Caco-2 (cell line): Measurements from ENCODE around the gene TMOD1. TPM values are rescaled to one million over a fixed set of nuclear protein-coding genes. Genes with fewer than 3 reads are reported as not detected.

Source experiments
- BruUV-seq: library from RNA; stranded (reverse); fragments of 400-500 nt; replicated peaks from 2 replicates; lab custom pipeline; 2021; lab: Mats Ljungman, UMichigan
- CTCF ChIA-PET: fragments of 300-600 bp; sonication (Branson Sonifier 250); formaldehyde crosslinking; loops from one replicate; lab custom pipeline; 2022; ENCODE audit warnings: antibody characterized with exemption; lab: Charles Lee
- POLR2A ChIA-PET: fragments of 300-600 bp; sonication (Branson Sonifier 250); formaldehyde crosslinking; loops from one replicate; lab custom pipeline; 2022; ENCODE audit warnings: antibody characterized with exemption; lab: Charles Lee
- DNase-seq, 2 experiments: peaks; one replicate each; pipeline versions ENCODE4 v3.0.0 to v3.0.0-alpha.2; 2020 to 2022
- H3K27me3 ChIP-seq: replicated peaks from 2 replicates; pipeline ENCODE4 v1.6.0; 2011; ENCODE audit warnings: low read length; ENCODE audit not compliant: control insufficient read depth, insufficient read depth
- H3K36me3 ChIP-seq: 2 replicates; pipeline ENCODE4 v1.5.1; 2011; ENCODE audit warnings: low read length; ENCODE audit not compliant: control insufficient read depth, insufficient read depth
- H3K4me1 ChIP-seq: fragments of 250-450 bp; sonication (Bioruptor Pico); 2 replicates; pipeline ENCODE4 v1.5.1; 2020; ENCODE audit warnings: mild to moderate bottlenecking
- H3K4me3 ChIP-seq: 2 replicates; pipeline ENCODE4 v1.5.1; 2011; ENCODE audit warnings: low read depth, mild to moderate bottlenecking, control low read depth, low read length
- H3K9me3 ChIP-seq: fragments of 250-450 bp; sonication (Bioruptor Pico); 2 replicates; pipeline ENCODE4 v1.5.1; 2020; ENCODE audit warnings: mild to moderate bottlenecking, moderate library complexity
- H3K27ac Mint-ChIP-seq: one replicate; pipeline ENCODE4 v1.8.0; 2022; ENCODE audit warnings: mixed read lengths; ENCODE audit not compliant: unreplicated experiment
- H3K27me3 Mint-ChIP-seq: one replicate; pipeline ENCODE4 v1.8.0; 2022; ENCODE audit warnings: mixed read lengths; ENCODE audit not compliant: insufficient read depth, unreplicated experiment
- H3K36me3 Mint-ChIP-seq: one replicate; pipeline ENCODE4 v1.8.0; 2022; ENCODE audit warnings: mild to moderate bottlenecking, mixed read lengths; ENCODE audit not compliant: insufficient read depth, unreplicated experiment
- H3K4me1 Mint-ChIP-seq: one replicate; pipeline ENCODE4 v1.8.0; 2022; ENCODE audit warnings: low read depth, mixed read lengths; ENCODE audit not compliant: unreplicated experiment
- H3K4me3 Mint-ChIP-seq: one replicate; pipeline ENCODE4 v1.8.0; 2022; ENCODE audit warnings: mild to moderate bottlenecking, moderate library complexity, mixed read lengths; ENCODE audit not compliant: unreplicated experiment
- H3K9me3 Mint-ChIP-seq: one replicate; pipeline ENCODE4 v1.8.0; 2022; ENCODE audit warnings: mixed read lengths; ENCODE audit not compliant: unreplicated experiment
- intact Hi-C: fragments of 100-400 bp; cut with micrococcal nuclease; formaldehyde crosslinking; loops from one replicate; pipeline ENCODE4 v1.10.0; 2022; ENCODE audit not compliant: unreplicated experiment
- total RNA-seq: library from RNA; stranded (reverse); gene quantifications from 2 replicates; pipeline ENCODE4 v1.2.3, GENCODE V29; 2022
- TF ChIP-seq, protein P1 (sequence below), 2 experiments: fragments of 200-600 bp in 1 of 2; IDR thresholded peaks; 1 replicate in 1 of 2; 2 replicates in 1 of 2; pipeline versions ENCODE4 v1.5.1 to v1.8.0; 2011 to 2022; ENCODE audit warnings: antibody characterized with exemption in 1 of 2, control low read depth in 1 of 2, inconsistent platforms in 1 of 2, low read depth in 1 of 2, low read length in 1 of 2, mild to moderate bottlenecking in 1 of 2, moderate library complexity in 1 of 2; ENCODE audit not compliant: insufficient read depth in 1 of 2, severe bottlenecking in 1 of 2, unreplicated experiment in 1 of 2

The TMOD1 gene
- total RNA-seq, 1 experiment from 2014 or later: 1.1 TPM

DNA sequence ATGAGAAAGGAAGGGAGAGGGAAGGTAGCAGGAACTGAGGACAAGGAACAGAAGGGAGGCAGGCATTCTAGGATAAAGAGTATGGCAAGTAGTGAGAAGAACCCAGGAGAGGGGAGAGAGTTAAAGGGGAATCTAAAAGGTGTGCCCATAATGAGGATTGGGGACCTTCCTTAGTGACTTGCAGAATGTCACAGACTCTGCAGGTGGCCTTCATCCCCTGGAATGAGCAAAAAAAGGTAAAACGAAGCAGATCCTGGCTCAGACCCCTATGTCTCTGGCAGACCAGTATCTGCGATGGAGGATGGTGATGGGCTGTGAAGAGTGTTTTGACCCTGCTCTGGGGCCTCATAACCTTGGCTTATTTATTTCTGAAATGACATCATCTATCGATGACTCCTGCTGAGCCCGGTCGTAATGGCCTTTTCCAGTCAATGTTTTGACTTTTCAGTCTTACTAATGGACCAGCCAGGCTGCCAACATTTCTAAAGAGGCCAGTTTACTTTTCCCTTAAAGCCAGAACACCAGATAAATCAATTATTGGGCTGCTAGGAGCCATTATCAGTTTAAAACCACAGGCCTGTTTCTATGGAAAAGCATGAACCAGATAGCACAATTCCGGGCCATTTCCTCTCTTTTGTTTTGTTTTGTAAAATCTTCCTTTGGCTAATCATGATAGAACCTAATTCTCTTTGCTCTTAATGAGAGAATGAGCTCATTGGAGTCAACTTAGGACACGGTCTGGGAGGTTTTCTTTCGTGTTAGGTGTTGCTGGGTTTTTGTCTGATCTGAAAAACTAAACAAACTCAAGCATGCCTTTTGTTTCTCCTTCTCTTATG, 3.1 kb downstream of the TMOD1 start:
- ChIA-PET CTCF (no interaction called here), POLR2A (no interaction called here)
- Histone ChIP-seq H3K4me1 (no peaks in the 10 kb centered on the region; the same call in 1 of the 2 replicates), H3K36me3 (no peaks in the 10 kb centered on the region), H3K9me3 (no peaks in the 10 kb centered on the region), H3K27me3 (peaks cover 5% of the 10 kb centered on the region; the same call in 1 of the 2 replicates), H3K4me3 (no peak overlapping the region)
- Mint-ChIP-seq H3K36me3 (peaks cover 5% of the 10 kb centered on the region), H3K4me3 (no peak overlapping the region), H3K9me3 (no peaks in the 10 kb centered on the region), H3K27me3 (peaks cover 19% of the 10 kb centered on the region), H3K27ac (no peak overlapping the region), H3K4me1 (no peaks in the 10 kb centered on the region)
- intact Hi-C loops: loop anchor here (5.0 to 10.0 kb wide), 2 partner anchors 90 to 92 kb away; partner anchors contain the start of gene TDRD7
- no TSS peak for BruUV-seq
- DNase-seq: no peak
- TF ChIP-seq, protein P1, sequence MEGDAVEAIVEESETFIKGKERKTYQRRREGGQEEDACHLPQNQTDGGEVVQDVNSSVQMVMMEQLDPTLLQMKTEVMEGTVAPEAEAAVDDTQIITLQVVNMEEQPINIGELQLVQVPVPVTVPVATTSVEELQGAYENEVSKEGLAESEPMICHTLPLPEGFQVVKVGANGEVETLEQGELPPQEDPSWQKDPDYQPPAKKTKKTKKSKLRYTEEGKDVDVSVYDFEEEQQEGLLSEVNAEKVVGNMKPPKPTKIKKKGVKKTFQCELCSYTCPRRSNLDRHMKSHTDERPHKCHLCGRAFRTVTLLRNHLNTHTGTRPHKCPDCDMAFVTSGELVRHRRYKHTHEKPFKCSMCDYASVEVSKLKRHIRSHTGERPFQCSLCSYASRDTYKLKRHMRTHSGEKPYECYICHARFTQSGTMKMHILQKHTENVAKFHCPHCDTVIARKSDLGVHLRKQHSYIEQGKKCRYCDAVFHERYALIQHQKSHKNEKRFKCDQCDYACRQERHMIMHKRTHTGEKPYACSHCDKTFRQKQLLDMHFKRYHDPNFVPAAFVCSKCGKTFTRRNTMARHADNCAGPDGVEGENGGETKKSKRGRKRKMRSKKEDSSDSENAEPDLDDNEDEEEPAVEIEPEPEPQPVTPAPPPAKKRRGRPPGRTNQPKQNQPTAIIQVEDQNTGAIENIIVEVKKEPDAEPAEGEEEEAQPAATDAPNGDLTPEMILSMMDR (IDR thresholded peaks at IDR 0.05; ENCODE audit: insufficient read depth in 1 of 2, low read depth in 1 of 2, low read length in 1 of 2, severe bottlenecking in 1 of 2, unreplicated experiment in 1 of 2): no peak

- Mint-ChIP-seq H3K27me3 (peaks cover 15% of the 10 kb centered on the region), H3K4me1 (no peaks in the 10 kb centered on the region), H3K9me3 (no peaks in the 10 kb centered on the region), H3K27ac (no peak overlapping the region), H3K4me3 (no peak overlapping the region), H3K36me3 (no peaks in the 10 kb centered on the region)
- no peaks in the 10 kb centered on the region for H3K9me3 ChIP-seq
- no peaks in the 10 kb centered on the region for H3K36me3 ChIP-seq
- H3K4me1 ChIP-seq: no peaks in the 10 kb centered on the region; the same call in 1 of the 2 replicates
- POLR2A ChIA-PET: no interaction called here
- TF ChIP-seq, protein P1 (IDR thresholded peaks at IDR 0.05; ENCODE audit: insufficient read depth in 1 of 2, low read depth in 1 of 2, low read length in 1 of 2, severe bottlenecking in 1 of 2, unreplicated experiment in 1 of 2): no peak
- no peak overlapping the region for H3K4me3 ChIP-seq
- intact Hi-C loops: loop anchor here (10.0 kb wide), 1 partner anchor 89 kb away; no protein-coding TSS in a partner anchor
- peaks cover 5% of the 10 kb centered on the region; the same call in 1 of the 2 replicates for H3K27me3 ChIP-seq
- BruUV-seq: no TSS peak
- CTCF ChIA-PET: no interaction called here
- DNase-seq: no peak
Observed at GRCh38 chr9:97505845-97506244, 4.4 kb downstream of the TMOD1 start.

DNA sequence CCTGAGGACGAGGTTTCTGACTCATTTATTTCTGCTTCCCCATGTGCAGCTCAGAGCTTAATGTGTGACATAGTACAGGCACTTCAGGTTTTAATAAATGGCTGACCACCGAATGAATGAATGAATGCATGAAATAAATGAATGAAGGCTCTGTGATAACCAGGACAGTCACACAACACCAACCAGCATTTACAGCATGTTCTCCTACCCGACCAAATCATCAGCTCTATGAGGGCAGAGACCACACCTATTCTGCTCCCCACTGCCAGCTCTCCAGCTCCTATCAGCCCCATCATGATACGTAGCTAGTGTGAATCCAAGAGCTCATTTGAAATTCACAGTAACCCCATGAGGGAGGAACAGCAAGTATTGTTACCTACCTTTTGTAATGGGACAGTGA, 4.8 kb downstream of the TMOD1 start:
- ChIA-PET CTCF (no interaction called here), POLR2A (no interaction called here)
- Mint-ChIP-seq H3K9me3 (no peaks in the 10 kb centered on the region), H3K27ac (no peak overlapping the region), H3K4me1 (no peaks in the 10 kb centered on the region), H3K27me3 (peaks cover 15% of the 10 kb centered on the region), H3K4me3 (no peak overlapping the region), H3K36me3 (no peaks in the 10 kb centered on the region)
- intact Hi-C loops: loop anchor here (10.0 kb wide), 1 partner anchor 88 kb away; no protein-coding TSS in a partner anchor
- H3K4me1 ChIP-seq: no peaks in the 10 kb centered on the region; the same call in 1 of the 2 replicates
- H3K36me3 ChIP-seq: no peaks in the 10 kb centered on the region
- peaks cover 5% of the 10 kb centered on the region; the same call in 1 of the 2 replicates for H3K27me3 ChIP-seq
- no peak overlapping the region for H3K4me3 ChIP-seq
- no TSS peak for BruUV-seq
- TF ChIP-seq, protein P1 (IDR thresholded peaks at IDR 0.05; ENCODE audit: insufficient read depth in 1 of 2, low read depth in 1 of 2, low read length in 1 of 2, severe bottlenecking in 1 of 2, unreplicated experiment in 1 of 2): no peak
- H3K9me3 ChIP-seq: no peaks in the 10 kb centered on the region
- DNase-seq: no peak
